HG02885 (cell line): ENCODE data around the gene RB1.
"Not testable (repeated sequence)": the region's sequence is repeated elsewhere in the genome, so short reads cannot be mapped to it uniquely, and the experiment has no call there.

ENCODE experiments used
- ATAC-seq: cut with Tn5 transposase; IDR thresholded peaks from one replicate; pipeline ENCODE4 v1.9.1; 2021; ENCODE audit warnings: mild to moderate bottlenecking; ENCODE audit not compliant: unreplicated experiment, poor library complexity

The RB1 gene

DNA sequence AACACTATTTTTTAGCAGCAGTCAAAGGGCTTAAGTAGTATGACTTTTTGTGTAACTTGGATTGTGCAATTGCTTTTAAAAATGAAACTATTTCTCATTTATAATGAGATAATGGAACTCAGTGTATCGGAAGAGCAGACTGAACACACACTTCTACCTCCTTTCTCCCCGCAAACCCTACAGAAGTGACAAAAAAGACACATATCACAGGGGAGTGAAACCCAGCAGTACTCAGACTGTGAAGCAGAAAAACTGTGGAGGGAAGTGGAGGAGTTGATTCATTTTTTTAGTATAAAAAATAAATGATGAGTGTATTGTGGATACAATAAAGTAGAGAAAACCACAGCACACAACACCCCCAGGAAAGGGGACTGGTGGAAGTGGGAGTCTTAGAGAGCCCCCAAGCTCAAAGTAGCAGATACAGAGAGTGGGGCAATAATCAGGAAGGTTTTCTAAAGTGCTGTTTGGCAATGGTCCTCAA lies 99.6 kb downstream of the RB1 start:
- peak; percentile 65 for ATAC-seq

DNA sequence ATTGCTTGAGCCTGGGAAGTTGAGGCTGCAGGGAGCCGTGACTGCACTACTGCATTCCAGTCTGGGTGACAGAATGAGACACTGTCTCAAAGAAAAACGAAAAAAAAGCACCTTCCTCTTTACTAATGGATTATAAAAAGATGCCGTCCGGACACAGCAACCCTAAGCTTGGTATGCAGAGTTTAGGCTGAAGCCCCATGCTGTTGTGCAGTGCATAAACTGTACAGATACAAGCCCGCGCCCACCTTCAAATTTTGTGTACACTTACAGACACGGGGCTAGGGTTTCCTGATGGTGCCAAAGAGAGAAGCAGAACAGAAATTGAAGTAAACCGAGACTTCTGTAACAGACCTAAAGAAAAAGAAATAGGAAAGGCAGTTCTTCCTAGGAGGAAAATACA lies 100.4 kb downstream of the RB1 start:
- no peak for ATAC-seq

DNA sequence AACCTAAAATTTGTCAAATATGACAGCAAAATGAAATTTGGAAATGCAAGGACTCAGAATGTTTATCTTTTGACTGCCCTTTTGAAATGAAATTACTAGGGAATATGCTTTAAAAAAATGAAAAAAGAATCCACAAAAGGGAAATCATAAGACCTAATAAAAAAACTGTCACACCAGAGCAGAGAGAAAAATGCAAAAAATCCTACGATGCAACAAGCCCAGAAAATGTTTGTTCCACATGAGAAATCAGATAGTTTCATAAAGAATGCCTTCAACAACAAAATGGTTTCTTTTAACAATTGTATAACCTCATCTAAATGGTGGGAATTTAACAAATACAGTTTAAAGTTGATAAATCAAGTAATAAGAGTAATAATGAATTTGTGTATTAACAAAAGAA lies 101.4 kb downstream of the RB1 start:
- ATAC-seq, result no peak

DNA sequence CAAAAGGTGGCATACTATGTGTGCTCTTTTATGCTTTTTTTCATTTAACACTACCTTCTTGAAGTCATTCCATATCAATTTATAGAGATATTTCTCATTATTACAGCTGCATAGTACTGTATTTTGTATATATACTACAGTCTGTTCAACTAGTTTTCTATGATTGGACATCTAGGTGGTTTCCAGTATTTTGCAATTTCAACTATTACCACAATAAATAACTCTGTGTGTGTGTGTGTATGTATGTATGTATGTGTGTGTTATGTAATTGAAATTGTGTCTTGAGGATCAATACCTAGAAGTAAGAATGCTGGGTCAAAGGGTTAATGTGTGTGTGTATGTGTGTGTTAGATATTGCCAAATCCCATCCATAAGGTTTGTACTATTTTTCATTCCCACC lies 102.3 kb downstream of the RB1 start:
- no peak for ATAC-seq

DNA sequence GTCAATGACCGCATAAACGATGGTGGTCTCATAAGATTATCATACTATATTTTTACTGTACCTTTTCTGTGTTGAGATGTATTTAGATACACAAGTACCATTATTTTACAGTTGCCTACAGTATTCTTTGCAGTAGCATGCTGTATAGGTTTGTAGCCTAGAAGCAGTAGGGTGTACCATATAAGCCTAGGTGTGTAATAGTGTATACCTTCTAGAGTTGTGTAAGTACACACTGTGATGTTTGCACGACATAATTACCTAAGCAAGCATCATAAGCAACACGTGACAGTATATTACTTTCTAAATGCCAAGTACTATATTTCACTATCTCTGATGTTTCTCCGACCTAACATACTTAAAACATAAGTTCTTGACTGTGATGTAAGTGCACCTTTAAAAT lies 106.6 kb downstream of the RB1 start:
- no peak for ATAC-seq

DNA sequence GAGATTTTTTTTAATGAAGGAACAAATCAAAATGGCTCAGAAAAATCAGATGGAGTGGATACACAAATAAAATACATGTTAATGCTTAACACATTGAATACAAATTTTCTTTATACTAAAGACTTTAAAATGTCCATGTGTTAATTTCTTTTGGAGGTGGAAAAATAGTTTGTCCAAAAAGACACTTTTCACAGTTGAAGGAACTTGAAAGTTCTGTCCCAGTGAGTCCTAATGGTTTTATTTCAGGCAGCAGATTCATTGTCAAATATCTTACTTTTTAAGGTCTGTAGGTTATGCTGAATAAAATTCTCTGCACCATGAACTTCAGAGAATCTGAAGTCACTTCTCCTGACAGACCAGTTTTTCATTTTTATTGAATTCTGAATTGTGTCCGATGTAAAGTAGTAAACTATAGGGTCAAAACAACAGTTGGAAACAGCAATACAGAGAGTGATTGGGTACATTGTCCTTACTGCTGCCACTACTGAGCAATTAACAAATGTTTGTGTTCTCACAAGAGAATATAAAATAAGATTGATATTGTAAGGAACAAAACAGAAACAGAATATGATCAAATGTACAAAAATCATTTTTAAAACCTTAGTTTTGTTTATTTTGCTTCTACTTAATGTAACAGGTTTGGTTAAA lies 107.7 kb downstream of the RB1 start:
- ATAC-seq, result no peak

DNA sequence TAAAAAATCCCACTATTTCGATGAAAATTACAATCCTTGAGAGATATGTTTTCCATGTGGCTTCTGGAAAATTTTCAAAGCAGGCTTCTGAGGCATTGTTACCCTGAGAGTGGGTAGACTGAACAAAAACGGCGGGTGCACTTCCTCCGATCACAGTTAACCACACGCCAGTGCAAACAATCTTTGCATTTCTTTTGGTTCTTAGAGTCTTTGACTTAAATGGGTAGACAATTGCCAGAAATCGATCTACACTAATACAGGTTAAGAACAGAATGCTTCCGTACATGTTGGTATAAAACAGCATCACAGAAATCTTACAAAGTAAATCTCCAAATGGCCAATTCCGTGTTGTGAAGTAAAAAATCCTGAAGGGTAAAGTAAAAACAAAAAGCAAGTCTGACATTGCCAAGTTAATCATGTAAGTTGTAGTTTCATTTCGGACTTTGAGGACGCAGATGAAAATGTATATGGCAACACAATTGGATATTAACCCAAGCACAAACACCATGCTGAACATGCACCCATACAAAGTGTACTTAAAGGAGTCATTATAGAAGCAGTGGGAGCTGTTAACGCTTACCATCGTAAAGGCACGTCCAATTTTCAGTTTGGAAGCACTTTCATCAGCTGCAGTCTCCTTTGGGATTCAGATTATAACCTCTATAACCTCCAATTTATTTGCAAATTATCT lies 108.4 kb downstream of the RB1 start:
- no peak for ATAC-seq

DNA sequence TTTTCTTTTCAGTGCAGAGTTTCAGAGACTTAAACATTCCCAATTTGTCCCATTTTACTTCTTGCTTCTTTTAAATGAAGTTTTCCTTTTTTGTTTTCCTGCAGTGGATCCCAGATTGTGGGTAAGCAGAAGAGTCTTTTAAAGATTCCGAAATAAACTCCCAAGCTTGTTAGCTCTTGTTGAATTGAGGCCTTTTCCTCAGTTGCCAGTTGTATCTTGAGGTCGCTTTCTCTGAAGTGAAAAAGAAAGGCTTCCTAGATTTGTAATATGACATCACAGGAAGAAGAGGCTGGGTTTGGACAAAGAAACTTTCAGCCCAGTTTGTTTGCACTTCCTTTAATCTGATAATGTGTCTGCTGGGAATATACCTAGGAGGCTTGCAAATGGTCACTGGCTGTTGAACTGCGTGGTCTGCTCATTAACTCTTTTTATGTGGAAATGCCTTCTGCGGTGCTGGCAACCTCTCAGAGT lies 109.4 kb downstream of the RB1 start, which contains the start of gene LPAR6:
TSS of gene LPAR6 (minus strand) at position 233 of the 471 bp plus-strand sequence. CDS start 690 bp downstream, outside the sequence.
- no peak for ATAC-seq

DNA sequence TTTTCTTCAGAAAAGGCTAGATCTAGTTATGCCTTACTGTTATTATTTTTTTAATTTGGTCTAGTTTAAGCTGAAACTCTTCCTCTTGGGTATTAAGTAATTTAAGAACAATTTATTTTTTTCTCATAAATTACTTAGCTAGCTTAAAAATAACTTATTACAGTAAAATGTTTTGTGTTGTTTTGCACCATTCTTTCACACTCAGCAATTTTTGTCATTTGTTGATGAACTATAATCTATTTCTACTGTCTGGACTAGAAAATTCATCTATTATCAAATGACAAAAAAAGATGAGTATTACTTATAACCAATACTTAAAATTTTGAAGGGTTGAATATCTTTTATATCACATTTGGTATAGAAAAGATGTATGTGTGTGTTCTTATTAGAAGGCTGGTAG lies 111.0 kb downstream of the RB1 start:
- ATAC-seq, result no peak

DNA sequence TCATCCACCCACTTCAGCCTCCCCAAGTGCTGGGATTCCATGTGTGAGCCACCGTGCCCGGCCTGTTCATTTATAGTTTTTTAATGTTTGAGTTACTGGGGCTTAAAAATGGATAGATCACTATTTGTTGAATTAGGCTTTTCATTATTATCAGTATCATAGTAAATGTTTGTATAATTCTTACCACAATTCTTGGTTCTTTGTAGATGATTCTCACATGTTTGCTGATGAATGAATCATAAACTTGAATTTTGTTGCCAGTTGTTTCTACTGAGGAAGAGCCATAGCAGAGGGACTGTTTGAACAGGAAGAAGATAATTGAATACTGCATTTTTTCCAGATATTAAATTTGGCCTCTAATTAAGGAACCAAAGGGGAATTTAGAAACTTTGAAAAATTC lies 112.0 kb downstream of the RB1 start:
- no peak for ATAC-seq

DNA sequence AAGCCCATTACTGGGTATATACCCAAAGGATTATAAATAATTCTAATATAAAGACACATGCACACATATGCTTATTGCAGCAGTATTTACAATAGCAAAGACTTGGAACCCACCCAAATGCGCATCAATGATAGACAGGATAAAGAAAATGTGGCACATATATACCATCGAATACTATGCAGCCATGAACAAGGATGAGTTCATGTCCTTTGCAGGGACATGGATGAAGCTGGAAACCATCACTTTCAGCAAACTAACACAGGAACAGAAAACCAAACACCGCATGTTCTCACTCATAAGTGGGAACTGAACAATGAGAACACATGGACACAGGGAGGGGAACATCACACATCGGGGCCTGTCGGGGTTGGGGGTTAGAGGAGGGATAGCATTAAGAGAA lies 118.5 kb downstream of the RB1 start:
- ATAC-seq, result not testable (repeated sequence)

DNA sequence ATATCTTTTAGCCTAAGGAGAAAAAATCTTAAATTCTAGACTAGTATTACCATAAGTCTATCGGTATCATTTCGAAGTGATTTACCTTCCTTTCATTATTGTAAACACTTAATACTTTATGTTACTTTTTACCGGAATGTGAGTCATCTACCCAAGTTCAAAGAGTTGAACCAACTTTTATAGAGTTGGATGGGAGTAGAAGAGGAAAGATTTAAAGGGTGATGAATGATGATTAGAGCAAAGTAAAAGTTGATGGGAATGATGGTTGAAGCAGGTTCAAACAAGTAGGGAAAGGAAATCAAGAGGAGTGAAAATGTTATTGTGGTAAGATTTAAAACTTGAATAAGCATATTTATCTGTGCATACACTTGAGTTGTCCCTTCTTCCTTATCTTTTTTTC lies 120.7 kb downstream of the RB1 start:
- no peak for ATAC-seq

DNA sequence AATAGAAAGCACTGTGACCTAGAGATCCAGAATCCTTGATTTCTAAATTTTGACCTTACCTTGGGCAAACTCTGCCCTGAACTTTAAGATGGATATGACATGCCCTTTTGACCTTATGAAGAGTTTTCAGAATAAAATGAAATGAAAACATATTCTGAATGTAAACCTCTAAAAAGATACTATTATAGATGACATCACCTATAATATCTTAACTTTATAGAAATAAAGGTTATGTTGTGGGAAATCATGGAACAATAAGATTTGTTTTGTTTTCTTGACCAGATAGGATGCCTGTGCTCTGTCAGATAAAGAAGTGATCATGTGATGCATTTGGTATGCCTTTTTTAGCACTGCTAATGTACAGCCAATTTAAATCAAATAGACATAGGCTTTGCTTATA lies 122.5 kb downstream of the RB1 start:
- no peak for ATAC-seq

DNA sequence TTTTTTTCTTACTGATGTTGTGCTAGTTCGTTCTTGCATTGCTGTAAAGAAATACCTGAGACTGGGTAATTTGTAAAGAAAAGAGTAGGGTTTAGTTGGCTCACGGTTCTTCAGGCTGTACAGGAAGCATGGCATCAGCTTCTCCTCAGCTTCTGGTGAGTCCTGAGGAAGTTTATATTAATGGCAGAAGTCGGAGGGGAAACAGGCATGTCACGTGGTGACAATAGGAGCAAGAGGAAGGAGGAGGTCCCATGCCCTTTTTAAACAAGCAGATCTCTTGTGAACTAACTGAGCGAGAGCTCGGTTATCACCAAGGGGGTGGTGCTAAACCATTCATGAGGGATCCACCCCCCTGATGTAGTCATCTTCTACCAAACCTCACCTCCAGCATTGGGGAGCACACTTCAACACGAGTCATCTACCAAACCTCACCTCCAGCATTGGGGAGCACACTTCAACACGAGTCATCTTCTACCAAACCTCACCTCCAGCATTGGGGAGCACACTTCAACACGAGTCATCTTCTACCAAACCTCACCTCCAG lies 123.3 kb downstream of the RB1 start:
- not testable (repeated sequence) for ATAC-seq

DNA sequence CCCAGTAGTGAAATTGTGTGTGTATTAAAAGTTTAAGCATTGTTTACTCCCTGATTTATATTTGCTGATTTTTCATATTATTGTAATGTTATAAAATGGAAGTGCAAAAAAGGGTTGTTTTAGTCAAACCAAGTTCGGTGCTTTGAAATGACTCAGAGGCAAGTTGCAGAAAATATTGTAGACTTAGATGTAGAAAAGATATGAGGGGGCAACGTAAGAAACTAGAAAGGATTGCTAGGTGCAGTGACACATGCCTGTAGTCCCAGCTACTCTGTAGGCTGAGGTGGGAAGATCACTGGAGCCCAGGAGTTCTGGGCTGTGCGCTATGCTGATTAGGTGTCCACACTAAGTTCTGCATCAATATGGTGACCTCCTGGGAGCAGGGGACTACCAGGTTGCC lies 125.5 kb downstream of the RB1 start:
- ATAC-seq, result no peak

DNA sequence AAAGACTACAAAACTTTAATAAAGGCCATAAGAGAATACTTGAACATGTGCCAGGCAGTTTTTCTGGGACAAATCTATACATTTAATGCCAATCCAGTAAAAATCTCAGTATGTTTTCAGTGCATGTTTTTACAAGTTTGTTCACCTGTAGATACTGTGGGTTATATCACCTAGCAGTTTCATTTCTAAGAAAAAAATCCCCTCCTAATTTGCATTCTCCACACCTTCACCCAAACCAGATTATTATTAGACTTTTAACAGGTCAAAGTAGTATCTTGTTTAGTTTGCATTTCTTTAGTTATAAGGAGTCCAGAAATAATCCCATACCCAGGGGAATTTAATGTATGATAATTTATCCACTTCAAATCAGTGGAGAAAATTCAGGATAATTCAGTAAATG lies 126.3 kb downstream of the RB1 start:
- peak; percentile 62 for ATAC-seq

DNA sequence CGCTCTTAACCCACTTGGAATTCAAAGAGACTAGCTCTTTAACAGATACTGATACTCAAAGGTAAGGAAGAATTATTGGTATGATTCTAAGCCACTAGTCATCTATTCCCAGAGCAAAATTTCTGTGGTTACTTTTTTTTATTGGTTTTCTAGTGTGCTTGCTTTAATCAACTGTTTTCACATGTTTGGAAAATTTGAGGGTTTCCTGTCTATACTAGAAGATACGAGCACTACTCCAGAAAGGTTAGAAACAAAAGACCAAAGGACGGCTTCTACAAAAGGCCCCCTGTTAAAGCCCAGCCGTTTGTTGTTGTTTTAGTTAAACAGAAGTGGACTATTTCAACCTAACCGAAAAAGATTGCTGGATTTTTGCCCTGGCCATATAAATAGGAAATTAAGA lies 127.9 kb downstream of the RB1 start:
- ATAC-seq, result no peak

DNA sequence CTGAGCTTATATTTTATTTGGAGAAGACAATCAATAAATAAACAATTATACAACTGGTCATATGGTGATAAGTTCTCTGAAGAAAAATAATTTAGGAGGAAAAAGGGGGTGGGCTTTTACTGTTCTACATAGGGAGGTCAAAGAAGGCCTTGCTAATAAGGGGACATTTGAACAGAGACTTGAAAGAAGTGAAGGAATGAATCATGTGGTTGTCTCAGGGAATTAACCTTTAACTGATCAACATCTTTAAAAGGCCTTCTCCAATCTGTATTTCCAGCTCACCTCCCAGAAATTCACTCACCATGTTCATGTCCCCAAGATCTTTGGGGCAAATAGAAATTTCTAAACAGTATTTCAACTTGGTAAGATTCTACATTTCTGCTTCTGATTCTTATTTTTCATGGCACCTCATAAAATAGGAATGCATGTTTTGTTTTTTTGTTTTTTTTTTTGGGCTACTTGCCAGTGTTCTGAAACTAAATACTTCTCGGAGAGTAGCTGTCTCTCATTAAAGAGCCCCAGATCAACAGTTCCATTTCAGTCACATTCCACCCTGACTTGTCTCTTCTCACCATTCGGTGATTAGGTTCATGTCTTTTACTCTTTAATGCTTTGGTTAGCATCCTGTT lies 128.6 kb downstream of the RB1 start:
- ATAC-seq, result no peak

DNA sequence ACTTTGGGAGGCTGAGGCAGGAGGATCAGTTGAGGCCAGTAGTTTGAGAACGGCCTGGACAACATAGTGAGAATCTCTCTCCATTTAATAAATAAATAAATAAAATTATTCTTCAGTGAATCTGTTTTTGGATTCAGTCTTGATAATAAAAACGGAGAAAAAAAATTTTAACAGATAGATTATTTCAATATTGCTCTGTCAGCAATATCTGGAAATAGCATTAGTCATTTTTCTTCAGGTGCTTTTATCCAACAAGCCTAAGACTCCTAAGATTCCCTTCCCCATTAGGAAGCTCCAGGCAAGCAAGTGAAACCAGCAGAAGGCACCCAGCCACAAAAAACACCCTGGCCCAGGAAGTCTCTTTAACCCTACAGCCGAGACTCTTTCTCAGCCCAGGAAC lies 130.6 kb downstream of the RB1 start:
- no peak for ATAC-seq

DNA sequence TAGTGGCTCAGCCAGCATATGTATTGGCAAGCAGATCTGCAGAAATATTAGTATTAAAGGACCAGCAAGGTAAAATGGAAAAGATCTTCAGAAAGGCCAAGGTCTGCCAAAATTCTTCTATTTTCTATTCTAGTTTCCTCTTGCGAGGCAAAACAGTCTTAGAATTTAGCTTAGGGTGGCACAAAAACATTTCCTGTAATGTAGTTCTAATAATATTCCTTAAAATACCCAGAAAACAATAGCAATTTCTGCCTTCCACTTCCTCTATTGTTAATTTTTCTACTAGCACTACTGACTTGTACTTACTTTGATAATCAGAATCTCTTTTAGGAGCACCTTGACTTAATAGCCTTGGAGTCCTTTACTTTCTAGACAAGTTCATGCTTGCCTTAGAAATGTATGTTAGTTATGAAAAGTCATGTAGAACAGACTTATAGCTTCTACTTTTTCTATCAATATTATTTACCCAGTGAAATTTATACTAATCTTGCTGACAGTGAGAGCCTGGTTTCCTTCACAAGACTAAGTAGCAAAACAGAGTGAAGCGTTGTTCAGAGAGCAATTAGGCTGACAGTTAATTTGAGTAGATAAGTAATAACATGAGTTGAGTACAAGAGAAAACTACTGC lies 133.2 kb downstream of the RB1 start:
- no peak for ATAC-seq

DNA sequence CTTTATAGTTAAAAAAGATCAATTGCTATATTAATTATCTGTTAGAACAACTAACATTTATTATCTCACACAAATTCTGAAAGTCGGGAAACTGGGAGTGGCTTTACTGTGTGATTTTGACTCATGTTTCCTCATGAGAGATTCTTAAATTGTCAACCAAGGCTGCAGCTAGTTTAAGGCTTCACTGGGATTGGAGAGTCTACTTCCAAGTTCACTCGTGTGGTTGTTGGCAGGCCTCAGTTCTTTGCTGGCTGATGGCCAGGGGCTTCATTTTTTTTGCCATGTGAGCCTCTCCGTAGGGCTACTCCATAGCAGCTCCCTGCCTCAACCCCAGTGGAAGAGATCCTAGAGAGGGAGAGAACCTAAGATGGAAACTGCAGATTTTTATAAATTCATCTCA lies 133.8 kb downstream of the RB1 start:
- ATAC-seq, result no peak
